MM.1S (cell line): ENCODE data around the gene CTSF.

ENCODE experiments used
- DNase-seq: peaks from one replicate; pipeline ENCODE4 v3.0.0-alpha.2; 2015
- H2AFZ ChIP-seq: fragments of 300-600 bp; sonication (generic); 2 replicates; pipeline ENCODE4 v1.6.0; 2016; ENCODE audit warnings: antibody characterized with exemption, low read length
- H3F3A ChIP-seq: fragments of 300-600 bp; sonication (generic); 2 replicates; pipeline ENCODE4 v1.6.1; 2016; ENCODE audit warnings: mild to moderate bottlenecking, antibody characterized with exemption, low read length, moderate library complexity, mixed read lengths; ENCODE audit not compliant: insufficient read depth
- H3K27ac ChIP-seq: fragments of 300-600 bp; sonication (generic); 2 replicates; pipeline ENCODE4 v1.5.1; 2016; ENCODE audit warnings: mild to moderate bottlenecking, low read length
- H3K27me3 ChIP-seq: fragments of 300-600 bp; sonication (generic); replicated peaks from 2 replicates; pipeline ENCODE4 v1.6.0; 2016; ENCODE audit warnings: low read length; ENCODE audit not compliant: insufficient read depth
- H3K36me3 ChIP-seq: fragments of 300-600 bp; sonication (generic); replicated peaks from 2 replicates; pipeline ENCODE4 v1.6.1; 2016; ENCODE audit warnings: mild to moderate bottlenecking, low read length, mixed read lengths; ENCODE audit not compliant: insufficient read depth
- H3K4me1 ChIP-seq: fragments of 300-600 bp; sonication (generic); 2 replicates; pipeline ENCODE4 v1.6.1; 2016; ENCODE audit warnings: low read length, mixed read lengths
- H3K4me2 ChIP-seq: fragments of 300-600 bp; sonication (generic); 2 replicates; pipeline ENCODE4 v1.6.0; 2016; ENCODE audit warnings: low read depth, low read length
- H3K4me3 ChIP-seq: fragments of 300-600 bp; sonication (generic); 2 replicates; pipeline ENCODE4 v1.5.1; 2016; ENCODE audit warnings: low read length, mixed read lengths
- H3K79me2 ChIP-seq: fragments of 300-600 bp; sonication (generic); 2 replicates; pipeline ENCODE4 v1.6.1; 2016; ENCODE audit warnings: mixed run types, low read length, mixed read lengths
- H3K9ac ChIP-seq: fragments of 300-600 bp; sonication (generic); 2 replicates; pipeline ENCODE4 v1.6.1; 2016; ENCODE audit warnings: low read length, mixed read lengths
- H3K9me2 ChIP-seq: fragments of 300-600 bp; sonication (generic); replicated peaks from 2 replicates; pipeline ENCODE4 v1.6.1; 2016; ENCODE audit warnings: mild to moderate bottlenecking, low read length, mixed read lengths; ENCODE audit not compliant: insufficient read depth
- H3K9me3 ChIP-seq: fragments of 300-600 bp; sonication (generic); replicated peaks from 2 replicates; pipeline ENCODE4 v1.6.1; 2016; ENCODE audit warnings: mild to moderate bottlenecking, low read length, mixed read lengths; ENCODE audit not compliant: insufficient read depth
- H4K20me1 ChIP-seq: fragments of 300-600 bp; sonication (generic); 2 replicates; pipeline ENCODE4 v1.6.1; 2016; ENCODE audit warnings: mild to moderate bottlenecking, low read length, moderate library complexity, mixed read lengths; ENCODE audit not compliant: insufficient read depth
- EZH2 ChIP-seq: fragments of 300-600 bp; sonication (generic); optimal IDR thresholded peaks from 2 replicates; pipeline ENCODE3; 2017; ENCODE audit warnings: low read depth, mild to moderate bottlenecking, antibody characterized with exemption, low read length, mixed read lengths
- EZH2phosphoT487 ChIP-seq: fragments of 300-600 bp; sonication (generic); IDR thresholded peaks from 2 replicates; pipeline ENCODE4 v1.6.1; 2018; ENCODE audit warnings: antibody characterized with exemption, low read length
- TF ChIP-seq, protein P1 (sequence below): fragments of 300-600 bp; sonication (generic); IDR thresholded peaks from 2 replicates; pipeline ENCODE4 v1.5.1; 2016; ENCODE audit warnings: antibody characterized with exemption, low read length, mixed read lengths

CTSF gene

DNA sequence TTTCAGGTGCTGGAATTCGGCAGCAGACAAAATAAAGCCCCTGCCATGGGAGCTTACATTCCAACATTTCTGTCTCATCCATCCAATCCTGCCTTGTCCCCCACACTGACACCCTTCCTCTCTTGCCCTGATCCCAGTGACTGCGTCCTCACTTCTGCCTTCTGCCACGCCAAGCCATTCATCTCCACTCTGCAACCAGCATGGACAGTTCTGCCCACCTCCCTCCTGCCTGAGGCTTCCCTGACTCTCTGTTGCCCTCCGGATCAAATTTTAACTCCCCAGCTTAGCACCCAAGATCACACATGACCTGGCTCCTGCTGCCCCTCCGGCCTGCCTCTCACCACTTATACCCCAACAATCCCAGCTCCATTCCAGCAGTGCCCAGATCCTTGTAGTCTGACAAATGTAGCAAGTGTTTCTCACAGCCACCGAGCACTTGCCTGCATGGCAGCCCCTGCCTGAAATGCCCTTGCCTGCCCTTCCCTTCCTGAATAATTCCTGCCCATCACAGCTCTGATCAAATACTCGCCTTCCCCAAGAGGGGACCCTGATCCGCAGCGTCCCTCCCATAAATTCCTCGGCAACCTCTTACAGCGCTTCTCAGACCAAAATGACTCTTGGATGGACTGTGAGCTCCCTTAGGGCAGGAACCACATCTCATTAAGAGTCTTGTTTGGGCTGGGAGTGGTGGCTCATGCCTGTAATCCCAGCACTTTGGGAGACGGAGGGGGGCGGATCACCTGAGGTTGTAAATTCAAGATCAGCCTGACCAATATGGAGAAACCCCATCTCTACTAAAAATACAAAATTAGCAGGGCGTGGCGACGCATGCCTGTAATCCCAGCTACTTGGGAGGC lies 19.4 kb downstream of the CTSF start:
- Histone ChIP-seq H3K79me2 (peaks cover 5% of the 10 kb centered on the region; the same call in 1 of the 2 replicates), H3K9me2 (no peaks in the 10 kb centered on the region), H3K9me3 (no peaks in the 10 kb centered on the region), H3K4me3 (no peak overlapping the region), H3K27ac (no peak overlapping the region), H4K20me1 (no peaks in the 10 kb centered on the region), H3K27me3 (peaks cover 56% of the 10 kb centered on the region), H3K36me3 (no peaks in the 10 kb centered on the region), H3K4me2 (no peak overlapping the region), H3K4me1 (peaks cover 7% of the 10 kb centered on the region; the same call in 1 of the 2 replicates), H3K9ac (no peak overlapping the region), H3F3A (peaks cover 3% of the 10 kb centered on the region; the same call in 1 of the 2 replicates), H2AFZ (no peak overlapping the region)
- no peak for TF ChIP-seq EZH2
- TF ChIP-seq, protein P1, sequence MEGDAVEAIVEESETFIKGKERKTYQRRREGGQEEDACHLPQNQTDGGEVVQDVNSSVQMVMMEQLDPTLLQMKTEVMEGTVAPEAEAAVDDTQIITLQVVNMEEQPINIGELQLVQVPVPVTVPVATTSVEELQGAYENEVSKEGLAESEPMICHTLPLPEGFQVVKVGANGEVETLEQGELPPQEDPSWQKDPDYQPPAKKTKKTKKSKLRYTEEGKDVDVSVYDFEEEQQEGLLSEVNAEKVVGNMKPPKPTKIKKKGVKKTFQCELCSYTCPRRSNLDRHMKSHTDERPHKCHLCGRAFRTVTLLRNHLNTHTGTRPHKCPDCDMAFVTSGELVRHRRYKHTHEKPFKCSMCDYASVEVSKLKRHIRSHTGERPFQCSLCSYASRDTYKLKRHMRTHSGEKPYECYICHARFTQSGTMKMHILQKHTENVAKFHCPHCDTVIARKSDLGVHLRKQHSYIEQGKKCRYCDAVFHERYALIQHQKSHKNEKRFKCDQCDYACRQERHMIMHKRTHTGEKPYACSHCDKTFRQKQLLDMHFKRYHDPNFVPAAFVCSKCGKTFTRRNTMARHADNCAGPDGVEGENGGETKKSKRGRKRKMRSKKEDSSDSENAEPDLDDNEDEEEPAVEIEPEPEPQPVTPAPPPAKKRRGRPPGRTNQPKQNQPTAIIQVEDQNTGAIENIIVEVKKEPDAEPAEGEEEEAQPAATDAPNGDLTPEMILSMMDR, result no peak
- no peak for TF ChIP-seq EZH2phosphoT487
- no peak for DNase-seq

DNA sequence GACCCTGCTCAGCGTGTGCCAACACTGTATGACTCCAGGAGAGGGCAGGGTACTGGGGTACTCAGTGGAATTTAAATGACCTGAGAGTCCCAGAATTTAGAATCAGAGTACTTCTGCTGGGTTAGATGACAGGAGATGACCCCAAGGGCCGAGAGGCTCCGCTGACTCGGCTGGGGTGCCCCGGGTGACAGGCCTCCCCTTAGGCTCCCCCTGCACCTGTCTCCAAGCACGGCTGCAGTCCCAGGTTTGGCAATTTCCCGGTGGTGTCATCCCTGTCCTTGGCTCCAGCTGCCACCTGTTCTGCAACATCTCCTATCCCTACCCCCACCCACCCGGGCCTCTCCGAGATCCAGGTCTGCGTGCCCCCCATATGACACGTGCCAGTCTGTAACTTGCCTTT lies 20.4 kb downstream of the CTSF start:
- no peaks in the 10 kb centered on the region for H3K36me3 ChIP-seq
- H3K9me3 ChIP-seq, result no peaks in the 10 kb centered on the region
- peaks cover 52% of the 10 kb centered on the region for H3K27me3 ChIP-seq
- no peak overlapping the region for H3K27ac ChIP-seq
- peaks cover 5% of the 10 kb centered on the region; the same call in 1 of the 2 replicates for H3K79me2 ChIP-seq
- TF ChIP-seq, protein P1, result no peak
- TF ChIP-seq EZH2phosphoT487, result no peak
- no peak for TF ChIP-seq EZH2
- H3K4me1 ChIP-seq, result peaks cover 7% of the 10 kb centered on the region; the same call in 1 of the 2 replicates
- H3F3A ChIP-seq, result peaks cover 3% of the 10 kb centered on the region; the same call in 1 of the 2 replicates
- H4K20me1 ChIP-seq, result no peaks in the 10 kb centered on the region
- no peak for DNase-seq
- no peak overlapping the region for H2AFZ ChIP-seq
- H3K4me2 ChIP-seq, result no peak overlapping the region
- H3K9ac ChIP-seq, result no peak overlapping the region
- H3K9me2 ChIP-seq, result no peaks in the 10 kb centered on the region
- H3K4me3 ChIP-seq, result no peak overlapping the region

DNA sequence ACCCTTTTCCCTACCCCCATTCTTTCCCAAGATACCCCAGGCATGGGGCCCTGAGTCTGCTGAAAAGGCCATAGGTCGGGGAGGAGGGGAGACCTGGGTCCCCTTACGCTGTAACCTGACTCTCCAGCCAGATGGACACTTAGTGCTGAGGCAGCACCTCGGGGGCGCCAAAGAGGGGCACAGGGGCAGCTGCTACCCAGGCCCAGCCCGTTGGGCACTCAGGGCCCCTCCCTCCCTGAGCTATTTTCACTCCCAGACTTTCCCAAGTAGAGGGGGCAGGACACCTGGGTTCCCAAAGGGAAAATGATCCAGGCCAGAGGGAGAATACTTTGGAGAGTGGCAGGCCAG lies 20.8 kb downstream of the CTSF start:
- no peak overlapping the region for H2AFZ ChIP-seq
- no peak overlapping the region for H3K4me3 ChIP-seq
- H3K9me2 ChIP-seq, result no peaks in the 10 kb centered on the region
- H3K4me1 ChIP-seq, result peaks cover 7% of the 10 kb centered on the region; the same call in 1 of the 2 replicates
- no peaks in the 10 kb centered on the region for H3K9me3 ChIP-seq
- H3K27me3 ChIP-seq, result peaks cover 52% of the 10 kb centered on the region
- no peak for DNase-seq
- H4K20me1 ChIP-seq, result no peaks in the 10 kb centered on the region
- H3K9ac ChIP-seq, result no peak overlapping the region
- no peak overlapping the region for H3K4me2 ChIP-seq
- H3K79me2 ChIP-seq, result peaks cover 5% of the 10 kb centered on the region; the same call in 1 of the 2 replicates
- H3K36me3 ChIP-seq, result no peaks in the 10 kb centered on the region
- TF ChIP-seq EZH2, result no peak
- TF ChIP-seq, protein P1, result no peak
- TF ChIP-seq EZH2phosphoT487, result no peak
- H3F3A ChIP-seq, result peaks cover 3% of the 10 kb centered on the region; the same call in 1 of the 2 replicates
- H3K27ac ChIP-seq, result no peak overlapping the region
